HL-60 (cell line): ENCODE measurements around the gene TSPAN18.

Experiments
- DNase-seq, 2 experiments: peaks; one replicate each; pipeline ENCODE4 v3.0.0-alpha.2; 2010 to 2020; ENCODE audit warnings: low read depth in 1 of 2, low spot score in 1 of 2
- H3K27ac ChIP-seq: fragments of 250-450 bp; sonication (Bioruptor Pico); replicated peaks from 2 replicates; pipeline ENCODE4 v1.5.1; 2020; ENCODE audit warnings: mild to moderate bottlenecking, moderate library complexity
- H3K27me3 ChIP-seq: fragments of 250-450 bp; sonication (Bioruptor Pico); 2 replicates; pipeline ENCODE4 v1.5.1; 2021; ENCODE audit warnings: mild to moderate bottlenecking, moderate library complexity; ENCODE audit not compliant: insufficient read depth, poor library complexity, severe bottlenecking
- H3K4me3 ChIP-seq: replicated peaks from 2 replicates; pipeline ENCODE4 v1.5.1; 2011; ENCODE audit warnings: mild to moderate bottlenecking, control low read depth, low read length; ENCODE audit not compliant: insufficient read depth
- GABPA ChIP-seq: IDR thresholded peaks from 2 replicates; pipeline ENCODE4 v1.6.1; 2012; ENCODE audit warnings: low read depth
- POLR2AphosphoS5 ChIP-seq: IDR thresholded peaks from 2 replicates; pipeline ENCODE4 v1.6.1; 2012; ENCODE audit warnings: low read depth
- SPI1 ChIP-seq: IDR thresholded peaks from 2 replicates; pipeline ENCODE4 v1.6.1; 2012; ENCODE audit warnings: low read depth, mild to moderate bottlenecking, borderline replicate concordance
- TF ChIP-seq, protein P1 (sequence below): IDR thresholded peaks from 2 replicates; pipeline ENCODE4 v1.6.1; 2012; ENCODE audit warnings: low read depth; ENCODE audit not compliant: insufficient replicate concordance
- TF ChIP-seq, protein P2 (sequence below): IDR thresholded peaks from one replicate; pipeline ENCODE4 v1.5.1; 2011; ENCODE audit warnings: low read length, control low read depth, inconsistent platforms; ENCODE audit not compliant: insufficient read depth

Gene TSPAN18

DNA sequence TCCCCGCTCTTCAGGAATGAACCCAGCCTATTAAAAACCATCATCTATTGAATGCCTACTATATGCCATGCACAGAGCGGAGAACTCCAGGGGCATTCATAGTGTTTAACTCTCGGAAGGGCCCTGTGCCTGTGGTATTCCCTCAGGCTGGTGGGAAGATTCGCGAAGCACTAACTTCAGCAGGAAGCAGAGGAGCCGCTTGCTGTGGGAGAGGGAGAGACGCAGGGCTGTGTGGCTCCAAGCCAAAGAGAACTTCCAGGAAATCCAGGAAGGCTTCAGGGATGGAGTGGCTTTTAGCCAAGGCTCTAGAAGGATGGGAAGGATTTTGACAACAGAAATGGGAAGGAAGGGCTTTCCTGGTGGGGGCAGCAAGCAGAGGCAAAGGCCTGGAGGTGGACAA lies 120.1 kb downstream of the TSPAN18 start:
- Histone ChIP-seq H3K4me3 (no peak overlapping the region), H3K27me3 (no peaks in the 10 kb centered on the region), H3K27ac (no peak overlapping the region)
- TF ChIP-seq POLR2AphosphoS5 = no peak
- TF ChIP-seq, protein P1, sequence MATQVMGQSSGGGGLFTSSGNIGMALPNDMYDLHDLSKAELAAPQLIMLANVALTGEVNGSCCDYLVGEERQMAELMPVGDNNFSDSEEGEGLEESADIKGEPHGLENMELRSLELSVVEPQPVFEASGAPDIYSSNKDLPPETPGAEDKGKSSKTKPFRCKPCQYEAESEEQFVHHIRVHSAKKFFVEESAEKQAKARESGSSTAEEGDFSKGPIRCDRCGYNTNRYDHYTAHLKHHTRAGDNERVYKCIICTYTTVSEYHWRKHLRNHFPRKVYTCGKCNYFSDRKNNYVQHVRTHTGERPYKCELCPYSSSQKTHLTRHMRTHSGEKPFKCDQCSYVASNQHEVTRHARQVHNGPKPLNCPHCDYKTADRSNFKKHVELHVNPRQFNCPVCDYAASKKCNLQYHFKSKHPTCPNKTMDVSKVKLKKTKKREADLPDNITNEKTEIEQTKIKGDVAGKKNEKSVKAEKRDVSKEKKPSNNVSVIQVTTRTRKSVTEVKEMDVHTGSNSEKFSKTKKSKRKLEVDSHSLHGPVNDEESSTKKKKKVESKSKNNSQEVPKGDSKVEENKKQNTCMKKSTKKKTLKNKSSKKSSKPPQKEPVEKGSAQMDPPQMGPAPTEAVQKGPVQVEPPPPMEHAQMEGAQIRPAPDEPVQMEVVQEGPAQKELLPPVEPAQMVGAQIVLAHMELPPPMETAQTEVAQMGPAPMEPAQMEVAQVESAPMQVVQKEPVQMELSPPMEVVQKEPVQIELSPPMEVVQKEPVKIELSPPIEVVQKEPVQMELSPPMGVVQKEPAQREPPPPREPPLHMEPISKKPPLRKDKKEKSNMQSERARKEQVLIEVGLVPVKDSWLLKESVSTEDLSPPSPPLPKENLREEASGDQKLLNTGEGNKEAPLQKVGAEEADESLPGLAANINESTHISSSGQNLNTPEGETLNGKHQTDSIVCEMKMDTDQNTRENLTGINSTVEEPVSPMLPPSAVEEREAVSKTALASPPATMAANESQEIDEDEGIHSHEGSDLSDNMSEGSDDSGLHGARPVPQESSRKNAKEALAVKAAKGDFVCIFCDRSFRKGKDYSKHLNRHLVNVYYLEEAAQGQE = no peak
- no peak for TF ChIP-seq SPI1
- TF ChIP-seq, protein P2, sequence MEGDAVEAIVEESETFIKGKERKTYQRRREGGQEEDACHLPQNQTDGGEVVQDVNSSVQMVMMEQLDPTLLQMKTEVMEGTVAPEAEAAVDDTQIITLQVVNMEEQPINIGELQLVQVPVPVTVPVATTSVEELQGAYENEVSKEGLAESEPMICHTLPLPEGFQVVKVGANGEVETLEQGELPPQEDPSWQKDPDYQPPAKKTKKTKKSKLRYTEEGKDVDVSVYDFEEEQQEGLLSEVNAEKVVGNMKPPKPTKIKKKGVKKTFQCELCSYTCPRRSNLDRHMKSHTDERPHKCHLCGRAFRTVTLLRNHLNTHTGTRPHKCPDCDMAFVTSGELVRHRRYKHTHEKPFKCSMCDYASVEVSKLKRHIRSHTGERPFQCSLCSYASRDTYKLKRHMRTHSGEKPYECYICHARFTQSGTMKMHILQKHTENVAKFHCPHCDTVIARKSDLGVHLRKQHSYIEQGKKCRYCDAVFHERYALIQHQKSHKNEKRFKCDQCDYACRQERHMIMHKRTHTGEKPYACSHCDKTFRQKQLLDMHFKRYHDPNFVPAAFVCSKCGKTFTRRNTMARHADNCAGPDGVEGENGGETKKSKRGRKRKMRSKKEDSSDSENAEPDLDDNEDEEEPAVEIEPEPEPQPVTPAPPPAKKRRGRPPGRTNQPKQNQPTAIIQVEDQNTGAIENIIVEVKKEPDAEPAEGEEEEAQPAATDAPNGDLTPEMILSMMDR = no peak
- TF ChIP-seq GABPA = no peak
- no peak for DNase-seq

DNA sequence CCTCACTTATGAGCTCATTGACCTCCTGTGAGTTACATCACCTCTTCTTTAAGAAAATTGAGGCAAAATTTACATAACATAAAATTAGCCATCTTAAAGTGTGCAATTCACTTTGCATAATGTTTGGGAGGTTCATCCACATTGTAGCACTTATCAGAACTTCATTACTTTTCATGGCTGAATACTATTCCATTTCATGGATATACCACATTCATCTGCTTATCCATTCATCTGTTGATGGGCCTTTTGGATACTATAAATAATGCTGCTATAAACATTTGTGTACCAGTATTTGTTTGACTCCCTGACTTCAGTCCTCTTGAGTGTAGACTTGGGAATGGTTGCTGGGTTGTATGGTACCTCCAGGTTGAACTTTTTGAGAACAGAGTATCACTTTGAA lies 120.6 kb downstream of the TSPAN18 start:
- H3K4me3 ChIP-seq = no peak overlapping the region
- no peaks in the 10 kb centered on the region for H3K27me3 ChIP-seq
- TF ChIP-seq POLR2AphosphoS5 (no peak), GABPA (no peak), SPI1 (no peak)
- TF ChIP-seq, protein P2 = no peak
- TF ChIP-seq, protein P1 = no peak
- no peak overlapping the region for H3K27ac ChIP-seq
- no peak for DNase-seq

DNA sequence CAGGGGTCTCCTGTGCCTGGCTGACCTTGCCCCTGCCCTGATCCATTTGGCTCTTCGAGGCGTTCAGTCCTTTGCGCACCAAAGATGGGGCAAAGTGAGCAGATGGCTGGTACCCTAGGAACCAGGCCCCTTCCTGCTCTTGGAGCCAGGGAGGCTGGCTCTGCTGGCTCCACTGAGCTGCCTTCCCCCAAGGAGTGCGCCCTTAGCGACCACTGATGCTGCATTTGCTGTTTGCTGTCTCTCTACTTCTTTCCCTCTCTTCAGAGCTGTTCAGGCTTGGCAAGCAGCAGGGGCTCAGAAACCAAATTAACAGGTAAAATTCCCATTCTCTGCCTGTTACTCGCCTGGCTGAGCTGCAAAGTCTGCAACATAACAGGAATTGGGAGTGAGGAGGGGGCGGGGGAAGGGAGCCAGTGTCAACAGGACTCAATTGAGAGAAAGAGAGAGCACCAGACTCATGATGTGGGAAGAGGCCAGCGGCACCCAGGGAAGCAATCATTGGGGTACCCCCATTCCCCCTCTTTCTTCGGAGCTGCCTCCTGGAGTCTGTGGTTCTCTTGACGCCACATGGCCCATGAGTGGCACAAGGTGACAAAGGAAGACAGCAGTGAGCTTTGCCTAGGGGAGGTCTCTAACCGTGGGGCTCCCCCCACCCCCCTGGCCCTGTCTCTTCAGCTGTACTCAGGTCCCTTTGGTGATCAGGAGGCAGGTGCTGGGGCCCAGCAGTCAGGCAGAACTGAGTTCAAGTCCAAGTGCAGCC lies 121.6 kb downstream of the TSPAN18 start:
- no peak overlapping the region for H3K27ac ChIP-seq
- no peak for TF ChIP-seq SPI1
- TF ChIP-seq, protein P2 = no peak
- H3K27me3 ChIP-seq = no peaks in the 10 kb centered on the region
- no peak overlapping the region for H3K4me3 ChIP-seq
- DNase-seq = no peak

DNA sequence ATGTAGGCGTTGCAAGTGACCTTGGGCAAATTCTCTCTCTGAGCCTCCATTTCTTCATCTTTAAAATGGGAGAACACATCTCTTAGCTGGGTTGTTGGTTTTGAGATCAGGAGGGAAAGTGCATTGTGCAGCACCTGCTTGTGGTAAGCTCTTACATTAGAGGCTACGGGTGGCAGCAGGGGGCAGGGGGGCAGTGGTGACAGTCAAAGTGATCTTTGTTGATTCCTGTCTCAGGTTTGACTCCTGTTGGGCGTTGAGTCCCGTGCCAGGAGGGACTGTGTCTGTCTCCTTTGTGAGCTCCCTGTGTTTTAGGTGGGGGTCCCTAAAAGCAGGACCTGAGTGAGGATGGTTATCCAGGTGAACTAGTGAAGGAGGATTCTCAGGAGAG lies 122.2 kb downstream of the TSPAN18 start:
- no peaks in the 10 kb centered on the region for H3K27me3 ChIP-seq
- no peak for TF ChIP-seq SPI1
- TF ChIP-seq, protein P2 = no peak
- no peak for TF ChIP-seq POLR2AphosphoS5
- TF ChIP-seq, protein P1 = no peak
- no peak overlapping the region for H3K4me3 ChIP-seq
- no peak for DNase-seq
- H3K27ac ChIP-seq = no peak overlapping the region
